ENCODE data around the gene AQP10.

GRCh38 chr1:154320882-154321608 is at the start of gene AQP10:
- TF ChIP-seq POLR2A (IDR thresholded peaks at IDR 0.05) (no peak), CTCF (IDR thresholded peaks at IDR 0.05 in 4 of 5, conservative IDR thresholded peaks at IDR 0.05 in 1 of 5) (no peak)

All from gastrocnemius medialis (tissue), 4 donors.